ENCODE results near the gene VILL. TPM values are rescaled to one million over a fixed set of nuclear protein-coding genes. Genes with fewer than 3 reads are reported as not detected.

The VILL gene
- total and polyA plus RNA-seq, 4 donors, result 0.88 to 3.5 (median 1.6) TPM

DNA sequence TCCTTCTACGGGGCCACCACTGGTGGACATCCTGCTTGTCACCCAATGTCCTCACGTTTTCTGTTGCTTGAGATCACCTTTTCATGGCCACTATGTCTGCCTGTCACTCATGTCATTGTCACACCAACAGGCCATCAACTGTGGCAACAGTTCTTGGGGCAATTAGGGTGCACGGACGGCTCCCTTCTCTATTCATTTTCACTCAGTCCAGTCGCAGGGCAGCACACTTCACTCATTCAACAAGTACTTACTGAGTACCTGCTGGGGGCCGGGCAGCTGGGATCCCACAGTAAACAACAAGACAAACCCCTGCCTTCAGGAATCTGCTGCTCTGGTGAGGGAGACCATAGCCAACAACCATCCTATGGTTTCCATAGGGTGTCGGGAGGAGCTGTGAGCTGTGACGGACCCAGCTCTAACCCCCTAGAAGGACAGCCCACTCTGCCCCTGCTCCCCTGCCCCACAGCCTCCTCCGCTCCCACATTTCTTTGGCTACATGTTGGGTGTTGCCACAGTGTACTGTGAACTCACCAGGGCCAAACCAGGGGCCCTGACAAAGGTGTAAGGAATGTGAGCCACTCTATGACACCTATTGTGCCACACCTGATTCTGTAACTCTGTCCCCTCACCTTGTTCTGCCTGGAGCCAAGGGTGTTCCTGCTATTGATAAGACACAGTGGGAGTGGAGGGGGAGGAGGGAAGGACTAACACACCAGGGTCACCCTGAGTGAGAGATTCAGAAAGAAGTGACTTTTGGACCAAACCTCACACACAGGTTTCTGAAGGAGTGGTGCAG, 1.9 kb downstream of the VILL start:
- H3K4me3 ChIP-seq (ENCODE audit: low read depth in 1 of 3, low read length in 3 of 3), result no peak overlapping the region
- H3K9ac ChIP-seq (ENCODE audit: low read depth in 1 of 2, low read length in 2 of 2), result no peak overlapping the region
- H3K4me1 ChIP-seq (ENCODE audit: control insufficient read depth in 4 of 4, insufficient read depth in 4 of 4, low read length in 3 of 4), result peaks cover 0 to 6% (median 3%) of the 10 kb centered on the region in 4 donors
- H3K27me3 ChIP-seq (ENCODE audit: control insufficient read depth in 4 of 4, insufficient read depth in 4 of 4, low read length in 3 of 4), result no peaks in the 10 kb centered on the region
- TF ChIP-seq, protein P1, sequence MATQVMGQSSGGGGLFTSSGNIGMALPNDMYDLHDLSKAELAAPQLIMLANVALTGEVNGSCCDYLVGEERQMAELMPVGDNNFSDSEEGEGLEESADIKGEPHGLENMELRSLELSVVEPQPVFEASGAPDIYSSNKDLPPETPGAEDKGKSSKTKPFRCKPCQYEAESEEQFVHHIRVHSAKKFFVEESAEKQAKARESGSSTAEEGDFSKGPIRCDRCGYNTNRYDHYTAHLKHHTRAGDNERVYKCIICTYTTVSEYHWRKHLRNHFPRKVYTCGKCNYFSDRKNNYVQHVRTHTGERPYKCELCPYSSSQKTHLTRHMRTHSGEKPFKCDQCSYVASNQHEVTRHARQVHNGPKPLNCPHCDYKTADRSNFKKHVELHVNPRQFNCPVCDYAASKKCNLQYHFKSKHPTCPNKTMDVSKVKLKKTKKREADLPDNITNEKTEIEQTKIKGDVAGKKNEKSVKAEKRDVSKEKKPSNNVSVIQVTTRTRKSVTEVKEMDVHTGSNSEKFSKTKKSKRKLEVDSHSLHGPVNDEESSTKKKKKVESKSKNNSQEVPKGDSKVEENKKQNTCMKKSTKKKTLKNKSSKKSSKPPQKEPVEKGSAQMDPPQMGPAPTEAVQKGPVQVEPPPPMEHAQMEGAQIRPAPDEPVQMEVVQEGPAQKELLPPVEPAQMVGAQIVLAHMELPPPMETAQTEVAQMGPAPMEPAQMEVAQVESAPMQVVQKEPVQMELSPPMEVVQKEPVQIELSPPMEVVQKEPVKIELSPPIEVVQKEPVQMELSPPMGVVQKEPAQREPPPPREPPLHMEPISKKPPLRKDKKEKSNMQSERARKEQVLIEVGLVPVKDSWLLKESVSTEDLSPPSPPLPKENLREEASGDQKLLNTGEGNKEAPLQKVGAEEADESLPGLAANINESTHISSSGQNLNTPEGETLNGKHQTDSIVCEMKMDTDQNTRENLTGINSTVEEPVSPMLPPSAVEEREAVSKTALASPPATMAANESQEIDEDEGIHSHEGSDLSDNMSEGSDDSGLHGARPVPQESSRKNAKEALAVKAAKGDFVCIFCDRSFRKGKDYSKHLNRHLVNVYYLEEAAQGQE (IDR thresholded peaks at IDR 0.05), result no peak
- TF ChIP-seq GABPA (IDR thresholded peaks at IDR 0.05 in 1 of 2, conservative IDR thresholded peaks at IDR 0.05 in 1 of 2) (no peak), EGR1 (IDR thresholded peaks at IDR 0.05; ENCODE audit: low read depth in 2 of 2) (no peak), FOXA1 (IDR thresholded peaks at IDR 0.05) (no peak), NR2F2 (IDR thresholded peaks at IDR 0.05) (no peak), RXRA (IDR thresholded peaks at IDR 0.05) (no peak)
- WGBS, result 85% methylated on average over 9 of the region's 9 CpGs
- no peaks in the 10 kb centered on the region for H3K9me3 ChIP-seq (ENCODE audit: control insufficient read depth in 4 of 4, low read length in 3 of 4)
- no peaks in the 10 kb centered on the region for H3K36me3 ChIP-seq (ENCODE audit: control insufficient read depth in 4 of 4, insufficient read depth in 3 of 4, low read depth in 1 of 4, low read length in 3 of 4)
- no peak overlapping the region for H3K27ac ChIP-seq (ENCODE audit: low read depth in 1 of 2, low read length in 2 of 2)
- DNase-seq (ENCODE audit: low spot score), result no peak

DNA sequence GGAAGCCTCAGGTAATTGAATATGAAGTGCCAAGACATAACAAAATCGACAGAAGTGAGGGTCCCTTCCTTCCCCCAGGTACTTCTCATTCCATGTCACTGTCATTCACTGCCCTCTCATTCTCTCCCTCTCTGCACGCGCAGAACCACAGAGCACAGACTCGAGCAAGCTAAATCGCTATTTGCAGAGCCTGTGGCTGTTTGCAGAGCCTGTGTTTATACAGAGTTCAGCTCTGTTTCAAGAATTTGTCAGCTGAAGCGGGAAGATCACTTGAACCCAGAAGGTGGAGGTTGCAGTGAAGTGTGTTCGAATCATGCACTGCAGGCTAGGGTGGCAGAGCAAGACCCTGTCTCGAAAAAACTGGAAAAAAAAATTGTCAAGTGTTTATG, 2.5 kb downstream of the VILL start:
- Histone ChIP-seq H3K4me3 (ENCODE audit: low read depth in 1 of 3, low read length in 3 of 3) (no peak overlapping the region), H3K9ac (ENCODE audit: low read depth in 1 of 2, low read length in 2 of 2) (no peak overlapping the region), H3K9me3 (ENCODE audit: control insufficient read depth in 4 of 4, low read length in 3 of 4) (no peaks in the 10 kb centered on the region), H3K36me3 (ENCODE audit: control insufficient read depth in 4 of 4, insufficient read depth in 3 of 4, low read depth in 1 of 4, low read length in 3 of 4) (no peaks in the 10 kb centered on the region), H3K27ac (ENCODE audit: low read depth in 1 of 2, low read length in 2 of 2) (peak overlapping the region in 1 of 2 donors; percentile 79), H3K4me1 (ENCODE audit: control insufficient read depth in 4 of 4, insufficient read depth in 4 of 4, low read length in 3 of 4) (peaks cover 0 to 8% (median 3%) of the 10 kb centered on the region in 4 donors), H3K27me3 (ENCODE audit: control insufficient read depth in 4 of 4, insufficient read depth in 4 of 4, low read length in 3 of 4) (no peaks in the 10 kb centered on the region)
- 74% methylated on average over 8 of the region's 8 CpGs for WGBS
- DNase-seq (ENCODE audit: low spot score), result no peak
- TF ChIP-seq GABPA (IDR thresholded peaks at IDR 0.05 in 1 of 2, conservative IDR thresholded peaks at IDR 0.05 in 1 of 2), result no peak
- TF ChIP-seq, protein P2, sequence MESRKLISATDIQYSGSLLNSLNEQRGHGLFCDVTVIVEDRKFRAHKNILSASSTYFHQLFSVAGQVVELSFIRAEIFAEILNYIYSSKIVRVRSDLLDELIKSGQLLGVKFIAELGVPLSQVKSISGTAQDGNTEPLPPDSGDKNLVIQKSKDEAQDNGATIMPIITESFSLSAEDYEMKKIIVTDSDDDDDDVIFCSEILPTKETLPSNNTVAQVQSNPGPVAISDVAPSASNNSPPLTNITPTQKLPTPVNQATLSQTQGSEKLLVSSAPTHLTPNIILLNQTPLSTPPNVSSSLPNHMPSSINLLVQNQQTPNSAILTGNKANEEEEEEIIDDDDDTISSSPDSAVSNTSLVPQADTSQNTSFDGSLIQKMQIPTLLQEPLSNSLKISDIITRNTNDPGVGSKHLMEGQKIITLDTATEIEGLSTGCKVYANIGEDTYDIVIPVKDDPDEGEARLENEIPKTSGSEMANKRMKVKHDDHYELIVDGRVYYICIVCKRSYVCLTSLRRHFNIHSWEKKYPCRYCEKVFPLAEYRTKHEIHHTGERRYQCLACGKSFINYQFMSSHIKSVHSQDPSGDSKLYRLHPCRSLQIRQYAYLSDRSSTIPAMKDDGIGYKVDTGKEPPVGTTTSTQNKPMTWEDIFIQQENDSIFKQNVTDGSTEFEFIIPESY (IDR thresholded peaks at IDR 0.05), result no peak

DNA sequence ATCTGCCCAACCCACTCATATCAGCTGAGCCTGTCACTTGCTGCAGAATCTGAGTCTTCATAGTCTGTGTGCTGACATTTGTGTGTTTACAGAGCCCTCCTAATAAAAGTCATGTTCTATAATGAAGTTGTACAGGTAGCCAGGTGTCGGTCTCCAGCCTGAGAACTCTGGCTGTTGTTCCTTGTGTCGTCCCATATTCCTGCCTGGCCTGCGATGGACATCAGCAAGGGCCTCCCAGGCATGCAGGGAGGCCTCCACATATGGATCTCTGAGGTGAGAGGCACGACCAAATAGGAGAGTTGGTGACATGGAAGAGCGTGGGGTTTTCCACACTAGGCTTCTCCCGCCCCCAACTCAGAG, 2.9 kb downstream of the VILL start:
- no peak for DNase-seq (ENCODE audit: low spot score)
- Histone ChIP-seq H3K9ac (ENCODE audit: low read depth in 1 of 2, low read length in 2 of 2) (peak overlapping the region in 1 of 2 donors; percentile 24), H3K4me1 (ENCODE audit: control insufficient read depth in 4 of 4, insufficient read depth in 4 of 4, low read length in 3 of 4) (peaks cover 0 to 12% (median 5%) of the 10 kb centered on the region in 4 donors), H3K36me3 (ENCODE audit: control insufficient read depth in 4 of 4, insufficient read depth in 3 of 4, low read depth in 1 of 4, low read length in 3 of 4) (no peaks in the 10 kb centered on the region), H3K9me3 (ENCODE audit: control insufficient read depth in 4 of 4, low read length in 3 of 4) (no peaks in the 10 kb centered on the region), H3K4me3 (ENCODE audit: low read depth in 1 of 3, low read length in 3 of 3) (peak overlapping the region in 1 of 3 donors; percentile 40), H3K27ac (ENCODE audit: low read depth in 1 of 2, low read length in 2 of 2) (peak overlapping the region; percentile 70 to 79), H3K27me3 (ENCODE audit: control insufficient read depth in 4 of 4, insufficient read depth in 4 of 4, low read length in 3 of 4) (no peaks in the 10 kb centered on the region)
- 74% methylated on average over 6 of the region's 6 CpGs for WGBS
- TF ChIP-seq JUND (IDR thresholded peaks at IDR 0.05) (no peak), GABPA (IDR thresholded peaks at IDR 0.05 in 1 of 2, conservative IDR thresholded peaks at IDR 0.05 in 1 of 2) (no peak), FOXA1 (IDR thresholded peaks at IDR 0.05) (no peak), SP1 (IDR thresholded peaks at IDR 0.05) (no peak), HNF4A (conservative IDR thresholded peaks at IDR 0.05) (no peak), RXRA (IDR thresholded peaks at IDR 0.05) (no peak), TAF1 (conservative IDR thresholded peaks at IDR 0.05) (no peak), HNF4G (IDR thresholded peaks at IDR 0.05) (no peak), NR2F2 (IDR thresholded peaks at IDR 0.05) (no peak), FOXA2 (IDR thresholded peaks at IDR 0.05) (no peak), RAD21 (IDR thresholded peaks at IDR 0.05) (no peak), EGR1 (IDR thresholded peaks at IDR 0.05; ENCODE audit: low read depth in 2 of 2) (no peak)
- TF ChIP-seq, protein P2 (IDR thresholded peaks at IDR 0.05), result no peak
- TF ChIP-seq, protein P3, sequence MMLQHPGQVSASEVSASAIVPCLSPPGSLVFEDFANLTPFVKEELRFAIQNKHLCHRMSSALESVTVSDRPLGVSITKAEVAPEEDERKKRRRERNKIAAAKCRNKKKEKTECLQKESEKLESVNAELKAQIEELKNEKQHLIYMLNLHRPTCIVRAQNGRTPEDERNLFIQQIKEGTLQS (IDR thresholded peaks at IDR 0.05), result no peak
- TF ChIP-seq, protein P4, sequence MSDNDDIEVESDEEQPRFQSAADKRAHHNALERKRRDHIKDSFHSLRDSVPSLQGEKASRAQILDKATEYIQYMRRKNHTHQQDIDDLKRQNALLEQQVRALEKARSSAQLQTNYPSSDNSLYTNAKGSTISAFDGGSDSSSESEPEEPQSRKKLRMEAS (IDR thresholded peaks at IDR 0.05), result no peak

Measured in liver (tissue), 9 donors.